HG03135 (cell line): Measurements from ENCODE around the gene COMMD3.

Source experiments
- ATAC-seq: cut with Tn5 transposase; IDR thresholded peaks from one replicate; pipeline ENCODE4 v1.9.1; 2021; ENCODE audit warnings: mild to moderate bottlenecking, moderate library complexity; ENCODE audit not compliant: unreplicated experiment

Gene COMMD3

DNA sequence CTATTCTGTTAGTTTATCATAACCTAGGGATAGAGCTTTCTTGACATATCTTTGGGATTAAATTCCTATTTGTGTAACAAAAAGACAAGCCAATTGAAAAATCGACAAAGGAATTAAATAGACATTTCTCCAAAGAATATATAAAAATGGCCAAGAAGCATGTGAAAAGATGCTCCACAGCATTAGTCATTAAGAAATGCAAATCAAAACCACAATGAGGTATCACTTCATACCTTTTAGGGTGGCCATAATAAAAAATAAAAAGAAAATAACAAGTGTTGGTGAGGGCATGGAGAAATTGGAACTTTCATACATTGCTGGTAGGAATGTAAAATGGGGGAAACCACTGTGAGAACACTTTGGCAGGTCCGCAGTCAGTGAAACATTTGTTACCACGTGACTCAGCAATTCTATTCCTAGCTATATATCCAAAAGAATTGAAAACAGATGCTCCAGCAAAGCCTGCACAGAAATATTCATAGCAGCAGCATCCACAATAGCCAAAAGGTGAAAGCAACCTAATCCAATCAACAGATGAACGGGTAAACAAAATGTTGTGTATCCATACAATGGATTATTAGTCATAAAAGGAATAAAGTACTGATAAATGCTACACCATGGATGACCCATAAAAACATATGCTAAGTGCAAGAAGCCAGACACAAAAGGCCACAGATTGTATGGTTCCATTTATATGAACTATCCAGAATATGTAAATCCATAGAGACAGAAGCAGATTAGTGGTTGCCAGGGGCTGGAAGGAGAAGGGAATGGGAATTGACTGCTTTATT lies 49.7 kb downstream of the COMMD3 start:
- no peak for ATAC-seq

- ATAC-seq = no peak
These were observed 50.2 kb downstream of the COMMD3 start for GRCh38 chr10:22366435-22366703.

DNA sequence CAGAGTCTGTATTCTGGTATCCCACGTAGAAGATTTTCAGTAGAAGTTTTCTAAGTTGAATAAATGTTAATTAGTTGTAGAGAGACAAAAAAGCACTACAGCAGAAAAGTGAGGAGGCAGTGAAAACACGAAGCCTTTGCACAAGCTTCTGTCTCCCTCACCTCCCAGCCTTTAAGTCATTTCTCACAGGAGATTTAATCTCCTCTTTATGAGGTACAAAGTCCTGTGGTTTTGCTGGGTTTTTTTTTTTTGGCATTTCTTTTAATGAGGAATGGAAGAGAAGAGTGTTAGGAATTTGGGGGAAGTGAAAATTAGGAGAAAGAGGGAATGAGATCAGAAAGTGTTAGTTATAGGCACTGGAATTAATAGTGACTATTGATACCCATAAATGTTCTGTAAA lies 50.6 kb downstream of the COMMD3 start:
- no peak for ATAC-seq

DNA sequence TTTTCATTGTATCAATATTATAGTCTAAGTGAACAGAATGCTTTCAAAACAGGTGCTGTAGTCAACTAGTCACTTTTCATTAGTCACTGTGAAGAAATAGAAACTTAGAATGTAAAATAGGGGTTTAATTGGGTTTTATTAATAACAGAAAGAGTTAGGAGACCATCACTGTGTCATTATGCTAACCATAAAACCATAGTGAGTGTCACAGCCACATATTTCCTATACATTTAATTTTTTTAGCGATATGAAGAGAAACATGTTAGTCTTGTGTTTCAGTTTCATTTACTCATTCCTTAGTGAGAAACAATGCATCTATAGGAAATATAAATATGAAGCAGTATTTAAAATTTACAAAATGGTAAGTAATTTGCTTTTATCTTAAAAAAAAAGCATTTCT lies 51.3 kb downstream of the COMMD3 start:
- no peak for ATAC-seq

DNA sequence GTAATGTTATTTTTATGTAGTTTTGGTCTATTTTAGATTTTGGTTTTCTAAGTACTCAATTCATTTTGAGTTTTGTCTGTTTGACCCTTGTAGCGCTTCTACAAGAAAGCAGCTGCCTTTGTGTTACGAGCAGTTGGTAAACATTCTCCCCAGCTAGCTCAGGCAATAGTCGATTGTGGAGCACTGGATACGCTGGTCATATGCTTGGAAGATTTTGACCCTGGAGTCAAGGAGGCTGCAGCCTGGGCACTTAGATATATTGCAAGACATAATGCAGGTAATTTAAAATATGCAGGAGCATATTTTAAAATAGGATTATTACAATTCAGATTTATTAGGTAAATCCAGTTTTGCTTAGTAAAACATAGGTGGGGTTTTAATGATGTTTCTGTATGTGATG lies 52.2 kb downstream of the COMMD3 start:
- ATAC-seq = no peak

- no peak for ATAC-seq
These were observed 52.8 kb downstream of the COMMD3 start for GRCh38 chr10:22368981-22369380.

GRCh38 chr10:22369434-22370072 lies 53.4 kb downstream of the COMMD3 start:
- no peak for ATAC-seq
